ENCODE measurements around the gene LPXN.

The LPXN gene

GRCh38 chr11:58575377-58576020, at the start of gene LPXN:
TSS of gene LPXN (minus strand) at chr11:58575856. CDS start at chr11:58575772, 84 bp downstream.
- DNase-seq (ENCODE audit: low spot score) = peak; percentile 62

- no peak for DNase-seq (ENCODE audit: low spot score)
Observed at GRCh38 chr11:58625086-58625485, 49.4 kb upstream of the LPXN start.

GRCh38 chr11:58622344-58622743, 46.7 kb upstream of the LPXN start, which contains the start of gene CNTF:
TSS of gene CNTF (plus strand) at chr11:58622665. CDS start at chr11:58622753, 88 bp downstream.
- no peak for DNase-seq (ENCODE audit: low spot score)

GRCh38 chr11:58621586-58622262, 46.1 kb upstream of the LPXN start:
- DNase-seq (ENCODE audit: low spot score) = no peak

GRCh38 chr11:58617976-58618557, 42.4 kb upstream of the LPXN start:
- peak; percentile 7 for DNase-seq (ENCODE audit: low spot score)

GRCh38 chr11:58616594-58616993, 40.9 kb upstream of the LPXN start:
- DNase-seq (ENCODE audit: low spot score) = no peak

GRCh38 chr11:58615559-58615958, 39.9 kb upstream of the LPXN start:
- no peak for DNase-seq (ENCODE audit: low spot score)

- DNase-seq (ENCODE audit: low spot score) = no peak
Observed at GRCh38 chr11:58613228-58613627, 37.6 kb upstream of the LPXN start.

- DNase-seq (ENCODE audit: low spot score) = no peak
Observed at GRCh38 chr11:58609723-58610122, 34.1 kb upstream of the LPXN start.

GRCh38 chr11:58608331-58608730, 32.7 kb upstream of the LPXN start:
- DNase-seq (ENCODE audit: low spot score) = no peak

GRCh38 chr11:58606930-58607714, 31.5 kb upstream of the LPXN start:
- DNase-seq (ENCODE audit: low spot score) = no peak

- no peak for DNase-seq (ENCODE audit: low spot score)
Observed at GRCh38 chr11:58600510-58600909, 24.9 kb upstream of the LPXN start.

GRCh38 chr11:58597486-58598144, 22.0 kb upstream of the LPXN start:
- peak; percentile 6 for DNase-seq (ENCODE audit: low spot score)

- no peak for DNase-seq (ENCODE audit: low spot score)
Observed at GRCh38 chr11:58596621-58597020, 21.0 kb upstream of the LPXN start.

- no peak for DNase-seq (ENCODE audit: low spot score)
Observed at GRCh38 chr11:58594826-58595225, 19.2 kb upstream of the LPXN start.

- DNase-seq (ENCODE audit: low spot score) = peak; percentile 23
Observed at GRCh38 chr11:58592760-58593472, 17.3 kb upstream of the LPXN start.

GRCh38 chr11:58591659-58592058, 16.0 kb upstream of the LPXN start:
- no peak for DNase-seq (ENCODE audit: low spot score)

- no peak for DNase-seq (ENCODE audit: low spot score)
Observed at GRCh38 chr11:58586998-58587397, 11.3 kb upstream of the LPXN start.

GRCh38 chr11:58582437-58582836, 6.8 kb upstream of the LPXN start:
- no peak for DNase-seq (ENCODE audit: low spot score)

- DNase-seq (ENCODE audit: low spot score) = no peak
Observed at GRCh38 chr11:58580311-58580710, 4.7 kb upstream of the LPXN start.

All from CD4-positive, alpha-beta T cell treated with Interleukin-15 for 4 hours (primary cell).